HepG2 (cell line): ENCODE measurements around the gene SPOPL. TPM values are rescaled to one million over a fixed set of nuclear protein-coding genes. Genes with fewer than 3 reads are reported as not detected.

ENCODE experiments used
- ATAC-seq: fragments of 200-7000 bp; cut with Tn5 transposase; 3 replicates; pipeline ENCODE4 v1.9.1; 2020; ENCODE audit warnings: mild to moderate bottlenecking, moderate library complexity
- BruUV-seq: library from RNA; stranded (reverse); fragments of 400-500 nt; replicated peaks from 2 replicates; lab custom pipeline; 2021; lab: Mats Ljungman, UMichigan
- CTCF ChIA-PET: fragments of 300-600 bp; formaldehyde crosslinking; extraction: SDS; loops from one replicate; lab custom pipeline; 2021; ENCODE audit warnings: low total read pairs, inconsistent platforms, low intra/inter-chr PET ratio; lab: Yijun Ruan, JAX
- POLR2A ChIA-PET: fragments of 350-600 bp; sonication (Branson Sonifier 250); formaldehyde crosslinking; loops from one replicate; lab custom pipeline; 2020; ENCODE audit warnings: antibody characterized with exemption, inconsistent platforms; lab: Yijun Ruan, JAX
- DNase-seq: peaks from one replicate; pipeline ENCODE4 v3.0.0-alpha.2; 2015; ENCODE audit warnings: low spot score
- FAIRE-seq: peaks from 3 replicates; lab custom pipeline; 2011; peaks lifted over from hg19 to GRCh38; lab: Jason Lieb, UNC
- H2AFZ ChIP-seq: one replicate; pipeline ENCODE4 v1.6.1; 2011; ENCODE audit warnings: low read length, inconsistent platforms
- H3K27ac ChIP-seq: fragments of 300-600 bp; 3 replicates; pipeline ENCODE4 v1.8.0; 2011; ENCODE audit warnings: mixed run types, mild to moderate bottlenecking, mixed read lengths, low read length, inconsistent platforms; ENCODE audit not compliant: insufficient read depth; ENCODE audit errors: extremely low read length
- H3K27me3 ChIP-seq, 2 experiments: fragments of 200-600 bp in 1 of 2; 2 replicates in 1 of 2; 3 replicates in 1 of 2; pipeline versions ENCODE4 v1.6.0 to v1.8.0; 2011; ENCODE audit warnings: low read length in 2 of 2, mild to moderate bottlenecking in 2 of 2, moderate library complexity in 2 of 2, inconsistent platforms in 1 of 2; ENCODE audit not compliant: insufficient read depth in 2 of 2, control insufficient read depth in 1 of 2
- H3K36me3 ChIP-seq, 2 experiments: fragments of 200-600 bp in 1 of 2; replicated peaks in 1 of 2; 2 replicates in 1 of 2; 3 replicates in 1 of 2; pipeline versions ENCODE4 v1.5.1 to v1.8.0; 2011; ENCODE audit warnings: low read length in 2 of 2, inconsistent platforms in 1 of 2; ENCODE audit not compliant: insufficient read depth in 2 of 2, control insufficient read depth in 1 of 2
- H3K4me1 ChIP-seq: 2 replicates; pipeline ENCODE4 v1.5.1; 2012; ENCODE audit warnings: low read length, inconsistent platforms; ENCODE audit not compliant: insufficient read depth
- H3K4me2 ChIP-seq: 2 replicates; pipeline ENCODE4 v1.6.0; 2011; ENCODE audit warnings: low read depth, low read length, inconsistent platforms
- H3K4me3 ChIP-seq, 3 experiments: fragments of 200-600 bp in 1 of 3; sonication (generic), shearing (Covaris generic) in 1 of 3; replicated peaks in 1 of 3; 2 replicates each; pipeline ENCODE4 v1.5.1; 2011 to 2016; ENCODE audit warnings: low read length in 3 of 3, inconsistent platforms in 2 of 3, low read depth in 2 of 3, mild to moderate bottlenecking in 2 of 3, control low read depth in 1 of 3, mixed read lengths in 1 of 3; ENCODE audit not compliant: insufficient read depth in 1 of 3
- H3K79me2 ChIP-seq: one replicate; pipeline ENCODE4 v1.6.1; 2011; ENCODE audit warnings: low read length, inconsistent platforms; ENCODE audit not compliant: insufficient read depth
- H3K9ac ChIP-seq: 2 replicates; pipeline ENCODE4 v1.6.0; 2011; ENCODE audit warnings: mild to moderate bottlenecking, low read depth, low read length, inconsistent platforms; ENCODE audit not compliant: insufficient read depth
- H3K9me3 ChIP-seq: 2 replicates; pipeline ENCODE4 v1.5.1; 2012; ENCODE audit warnings: mild to moderate bottlenecking, low read length
- H4K20me1 ChIP-seq: 2 replicates; pipeline ENCODE4 v1.6.0; 2011; ENCODE audit warnings: inconsistent platforms, mild to moderate bottlenecking, low read length, moderate library complexity; ENCODE audit not compliant: insufficient read depth
- FOXC1 ChIP-seq: sonication (generic); formaldehyde crosslinking; IDR thresholded peaks from 2 replicates; pipeline ENCODE4 v1.8.0; 2022; ENCODE audit warnings: mild to moderate bottlenecking, missing genetic modification reagents, borderline replicate concordance
- GABPA ChIP-seq, 2 experiments: IDR thresholded peaks; 2 replicates each; pipeline ENCODE4 v1.6.1; 2011 to 2016; ENCODE audit warnings: low read depth in 2 of 2, low read length in 1 of 2, missing biosample characterization in 1 of 2, missing genetic modification characterization in 1 of 2
- GRHL1 ChIP-seq: sonication (generic); formaldehyde crosslinking; conservative IDR thresholded peaks from 2 replicates; pipeline ENCODE4 v1.8.0; 2022; ENCODE audit warnings: missing genetic modification reagents
- MAFF ChIP-seq: IDR thresholded peaks from 2 replicates; pipeline ENCODE4 v1.6.1; 2011; ENCODE audit warnings: low read depth, low read length, improper control_type of control experiment
- NFE2L1 ChIP-seq: sonication (generic); formaldehyde crosslinking; IDR thresholded peaks from 2 replicates; pipeline ENCODE4 v1.4.0; 2020; ENCODE audit warnings: missing genetic modification reagents, mild to moderate bottlenecking, borderline replicate concordance
- SAP130 ChIP-seq: IDR thresholded peaks from 2 replicates; pipeline ENCODE4 v1.6.1; 2016; ENCODE audit warnings: low read depth
- SP1 ChIP-seq, 2 experiments: fragments of 450-650 bp in 1 of 2; sonication (generic) in 1 of 2; formaldehyde crosslinking in 1 of 2; IDR thresholded peaks; 2 replicates each; pipeline versions ENCODE4 v1.4.0 to v1.6.1; 2016 to 2020; ENCODE audit warnings: missing genetic modification reagents in 1 of 2
- SRY ChIP-seq: sonication (generic); formaldehyde crosslinking; IDR thresholded peaks from 2 replicates; pipeline ENCODE4 v1.8.0; 2022; ENCODE audit warnings: mild to moderate bottlenecking, missing genetic modification reagents
- TEAD3 ChIP-seq: optimal IDR thresholded peaks from 2 replicates; pipeline ENCODE3; 2016; ENCODE audit warnings: borderline replicate concordance
- ZBTB21 ChIP-seq: sonication (generic); formaldehyde crosslinking; IDR thresholded peaks from 2 replicates; pipeline ENCODE4 v1.4.0; 2020; ENCODE audit warnings: missing genetic modification reagents
- ZFP36L1 ChIP-seq: sonication (generic); formaldehyde crosslinking; IDR thresholded peaks from 2 replicates; pipeline ENCODE4 v1.8.0; 2022; ENCODE audit warnings: mild to moderate bottlenecking, missing genetic modification reagents, moderate library complexity
- ZFP62 ChIP-seq: sonication (generic); formaldehyde crosslinking; IDR thresholded peaks from 2 replicates; pipeline ENCODE4 v1.4.0; 2020; ENCODE audit warnings: missing genetic modification reagents
- ZNF12 ChIP-seq: sonication (generic); formaldehyde crosslinking; IDR thresholded peaks from 2 replicates; pipeline ENCODE4 v1.5.0; 2020; ENCODE audit warnings: missing genetic modification reagents
- ZNF253 ChIP-seq: sonication (generic); formaldehyde crosslinking; IDR thresholded peaks from 2 replicates; pipeline ENCODE4 v1.8.0; 2022; ENCODE audit warnings: mild to moderate bottlenecking, missing genetic modification reagents, borderline replicate concordance
- ZNF276 ChIP-seq: sonication (generic); formaldehyde crosslinking; IDR thresholded peaks from 2 replicates; pipeline ENCODE4 v1.4.0; 2020; ENCODE audit warnings: mild to moderate bottlenecking, low read depth, missing genetic modification reagents
- ZNF441 ChIP-seq: sonication (generic); formaldehyde crosslinking; IDR thresholded peaks from 2 replicates; pipeline ENCODE4 v1.7.0; 2021; ENCODE audit warnings: missing genetic modification reagents, borderline replicate concordance
- ZNF619 ChIP-seq: sonication (generic); formaldehyde crosslinking; IDR thresholded peaks from 2 replicates; pipeline ENCODE4 v1.4.0; 2020; ENCODE audit warnings: mild to moderate bottlenecking, missing genetic modification reagents
- ZNF850 ChIP-seq: sonication (generic); formaldehyde crosslinking; conservative IDR thresholded peaks from 2 replicates; pipeline ENCODE4 v1.9.0; 2021; ENCODE audit warnings: mild to moderate bottlenecking, missing genetic modification reagents
- ZNF878 ChIP-seq: sonication (generic); formaldehyde crosslinking; IDR thresholded peaks from 2 replicates; pipeline ENCODE4 v1.8.1; 2023; ENCODE audit warnings: mild to moderate bottlenecking, missing genetic modification reagents, moderate library complexity
- WGBS: methylation state at CpG from one replicate; pipeline ENCODE4 v1.1.6; 2017; ENCODE audit warnings: low lambda C conversion rate; 5-methylcytosine and 5-hydroxymethylcytosine counted together
- in situ Hi-C: cut with HindIII; loops from 2 replicates; pipeline ENCODE4 v1.10.0; 2017; ENCODE audit warnings: low pct_unique_long_range_greater_than_20kb; ENCODE audit not compliant: extremely low pct_ligation_motif_present
- intact Hi-C: fragments of 100-400 bp; cut with micrococcal nuclease; formaldehyde crosslinking; loops from one replicate; pipeline ENCODE4 v1.10.0; 2022; ENCODE audit not compliant: unreplicated experiment
- polyA plus RNA-seq, 8 experiments: library from polyadenylated mRNA; depleted of rRNA in 3 of 8; stranded (reverse) in 7 of 8; unstranded in 1 of 8; fragments of >200 nt; fragmentation: Illumina TruSeq in 4 of 8; extraction: Trizol in 4 of 8; gene quantifications; 2 replicates each; pipeline versions ENCODE4 v1.2.1 to v1.2.3, GENCODE V29; 2011 to 2016; ENCODE audit warnings: low read depth in 4 of 8, missing spikeins in 1 of 8, mixed read lengths in 1 of 8; ENCODE audit not compliant: insufficient read depth in 1 of 8
- total RNA-seq, 5 experiments: library from RNA; depleted of rRNA; stranded (reverse); fragments of >200 nt; fragmentation: Illumina TruSeq; extraction: Trizol; gene quantifications; 2 replicates each; pipeline ENCODE4 v1.2.3, GENCODE V29; 2016; ENCODE audit warnings: low read depth in 1 of 5

SPOPL gene
- total and polyA plus RNA-seq, 2 of the 13 experiments (the other 11 are each of a cell fraction or from before 2014, with no cell fraction given), result 12.6 to 51.6 TPM

GRCh38 chr2:138502255-138503086 lies 901 bp downstream of the SPOPL start:
- FAIRE-seq (no peak), DNase-seq (peak; percentile 42), ATAC-seq (peak; percentile 31)
- no peak overlapping the region for H2AFZ ChIP-seq
- H3K4me2 ChIP-seq, result peak overlapping the region; percentile 83
- intact Hi-C loops (loop anchor here (2.0 to 10.0 kb wide), 6 partner anchors 58 to 590 kb away; no protein-coding TSS in a partner anchor), in situ Hi-C loops (no loop called here)
- H3K9me3 ChIP-seq, result no peaks in the 10 kb centered on the region
- H3K4me1 ChIP-seq, result peaks cover 58% of the 10 kb centered on the region
- H3K4me3 ChIP-seq, result peak overlapping the region; percentile 76 to 94 (median 92)
- peaks cover 68% of the 10 kb centered on the region for H3K79me2 ChIP-seq
- POLR2A ChIA-PET, result interaction anchor here (1.1 to 5.0 kb wide), 8 partner anchors 9 to 538 kb away, joined by 3 to 65 read pairs (median 4); partner anchors contain the start of gene HNMT
- no peaks in the 10 kb centered on the region; a peak in 1 of 5 replicates for H3K27me3 ChIP-seq
- CTCF ChIA-PET, result interaction anchor here (1.4 kb wide), 1 partner anchor 128 kb away, joined by 3 read pairs; no protein-coding TSS in a partner anchor
- TSS peak; percentile 48 for BruUV-seq
- peak overlapping the region; percentile 87 for H3K9ac ChIP-seq
- no peaks in the 10 kb centered on the region for H3K36me3 ChIP-seq
- H4K20me1 ChIP-seq, result peaks cover 34% of the 10 kb centered on the region
- peak overlapping the region; percentile 80 for H3K27ac ChIP-seq
- under 1% methylated on average over 26 of the region's 26 CpGs for WGBS
- TF ChIP-seq GABPA (IDR thresholded peaks at IDR 0.05; ENCODE audit: low read depth, low read length) (no peak), GABPA (CRISPR knock-in tag; IDR thresholded peaks at IDR 0.05; ENCODE audit: low read depth) (0 out of 2 replicates have a peak, but pooled peaks have one; percentile 23), ZBTB21 (CRISPR knock-in tag) (no peak), ZNF253 (CRISPR knock-in tag) (0 out of 2 replicates have a peak, but pooled peaks have one; percentile 48), ZNF441 (CRISPR knock-in tag) (peak; percentile 66; the same call in 1 of the 2 replicates), TEAD3 (peak; percentile 29), MAFF (no peak), SAP130 (CRISPR knock-in tag) (0 out of 2 replicates have a peak, but pooled peaks have one; percentile 9), ZNF850 (CRISPR knock-in tag) (0 out of 2 replicates have a peak, but pooled peaks have one; percentile 35), SRY (0 out of 2 replicates have a peak, but pooled peaks have one; percentile 38), ZNF276 (no peak), ZNF12 (CRISPR knock-in tag) (no peak), ZFP36L1 (CRISPR knock-in tag) (no peak), ZNF878 (CRISPR knock-in tag) (0 out of 2 replicates have a peak, but pooled peaks have one; percentile 34), GRHL1 (CRISPR knock-in tag) (no peak), SP1 (IDR thresholded peaks at IDR 0.05) (no peak), SP1 (CRISPR knock-in tag; IDR thresholded peaks at IDR 0.05) (no peak), NFE2L1 (CRISPR knock-in tag) (no peak), ZFP62 (CRISPR knock-in tag) (no peak), ZNF619 (CRISPR knock-in tag) (no peak), FOXC1 (CRISPR knock-in tag) (0 out of 2 replicates have a peak, but pooled peaks have one; percentile 22)
